Measurements from ENCODE around the gene ACCS.

ACCS gene

DNA sequence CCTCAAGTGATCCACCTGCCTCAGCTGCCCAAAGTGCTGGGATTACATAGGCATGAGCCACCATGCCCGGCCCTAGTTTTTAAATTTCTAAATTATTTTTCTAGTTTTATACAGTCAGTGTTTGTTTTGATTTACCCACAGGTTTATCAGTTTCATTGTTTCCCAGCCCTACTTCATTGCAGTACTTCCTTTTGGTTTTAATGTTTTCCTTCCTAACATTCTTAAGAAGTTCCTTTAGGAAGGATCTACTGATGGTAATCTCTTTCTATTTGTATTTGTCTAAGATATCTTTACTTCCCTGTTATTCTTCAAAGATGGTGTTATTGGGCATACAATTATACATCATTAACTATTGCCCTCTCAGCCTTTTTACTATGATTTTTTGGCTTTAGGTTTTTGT lies 24.5 kb downstream of the ACCS start:
- DNase-seq (ENCODE audit: low read depth), result no peak

DNA sequence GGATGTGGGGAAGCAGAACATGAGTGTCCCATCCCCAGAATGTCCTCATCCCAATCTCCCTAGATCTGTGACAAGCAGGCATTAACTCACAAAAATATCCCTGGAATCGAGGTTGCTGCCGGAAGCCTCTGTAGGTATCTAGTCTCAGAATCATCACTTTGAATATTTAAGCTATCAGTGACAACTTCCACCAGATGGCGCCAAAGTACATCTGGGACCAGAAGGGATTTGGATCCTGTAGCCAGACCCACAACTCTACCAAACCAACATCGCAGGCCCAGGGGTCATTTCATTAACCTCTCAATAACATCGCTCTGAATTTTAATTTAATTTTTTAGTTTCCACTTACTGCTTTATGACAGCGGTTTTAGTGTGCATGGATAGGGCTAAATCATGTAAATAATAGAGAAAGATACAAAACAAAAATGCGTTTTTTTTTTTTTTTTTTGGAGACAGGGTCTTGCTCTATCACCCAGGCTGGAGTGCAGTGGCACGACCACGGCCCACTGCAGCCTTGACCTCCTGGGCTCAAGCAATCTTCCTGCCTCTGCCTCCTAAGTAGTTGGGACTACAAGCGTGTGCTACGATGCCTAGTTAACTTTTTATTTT lies 28.3 kb downstream of the ACCS start:
- DNase-seq (ENCODE audit: low read depth), result peak; percentile 71

- peak; percentile 80 for DNase-seq (ENCODE audit: low read depth)
Observed at GRCh38 chr11:44095506-44096359, 29.7 kb downstream of the ACCS start, which contains the start of gene EXT2. Gene EXT2, plus strand, starts transcription at chr11:44095678. Its CDS starts 12,035 bp downstream, at chr11:44107713.

GRCh38 chr11:44096360-44097185 lies 30.5 kb downstream of the ACCS start:
- no peak for DNase-seq (ENCODE audit: low read depth)

GRCh38 chr11:44097821-44098220 lies 31.8 kb downstream of the ACCS start:
- no peak for DNase-seq (ENCODE audit: low read depth)

DNA sequence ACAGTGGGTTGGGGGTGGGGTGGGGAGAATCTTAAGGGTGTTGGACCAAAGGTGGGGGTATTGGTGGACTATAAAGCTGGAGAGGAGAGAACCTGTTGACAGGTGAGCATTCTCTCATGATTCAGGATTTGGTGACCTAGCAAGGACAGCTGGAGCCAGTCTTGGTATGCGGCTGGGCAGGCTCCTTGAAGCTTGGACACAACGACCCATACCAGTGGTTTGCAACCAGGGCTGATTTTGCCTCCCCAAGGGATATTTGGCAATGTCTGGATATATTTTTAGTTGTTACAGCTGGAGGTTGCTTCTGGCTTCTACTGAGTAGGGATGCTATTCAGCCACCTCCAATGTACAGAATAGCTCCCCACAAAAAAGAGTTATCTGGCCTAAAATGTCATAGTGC lies 35.0 kb downstream of the ACCS start:
- no peak for DNase-seq (ENCODE audit: low read depth)

GRCh38 chr11:44104481-44105294 lies 38.6 kb downstream of the ACCS start:
- DNase-seq (ENCODE audit: low read depth), result no peak

DNA sequence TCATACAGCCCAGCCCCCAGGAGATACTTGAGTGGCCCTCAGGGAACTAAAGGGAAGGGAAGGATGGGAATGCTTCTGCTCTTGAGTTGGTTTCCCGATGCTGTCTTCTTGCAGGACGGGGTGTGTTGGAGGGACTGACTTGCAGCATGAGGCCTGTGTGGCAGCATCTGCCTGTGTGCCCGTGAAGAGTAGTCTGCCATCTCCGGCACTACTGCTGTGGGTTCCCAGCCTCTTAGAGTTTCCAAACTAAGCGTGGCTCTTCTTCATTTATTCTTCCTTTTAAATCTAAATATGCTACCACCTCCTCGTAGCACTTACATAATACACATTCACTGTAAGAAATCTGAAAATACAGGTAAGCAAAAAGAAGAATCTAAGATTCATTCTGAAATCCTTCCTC lies 42.2 kb downstream of the ACCS start:
- no peak for DNase-seq (ENCODE audit: low read depth)

DNA sequence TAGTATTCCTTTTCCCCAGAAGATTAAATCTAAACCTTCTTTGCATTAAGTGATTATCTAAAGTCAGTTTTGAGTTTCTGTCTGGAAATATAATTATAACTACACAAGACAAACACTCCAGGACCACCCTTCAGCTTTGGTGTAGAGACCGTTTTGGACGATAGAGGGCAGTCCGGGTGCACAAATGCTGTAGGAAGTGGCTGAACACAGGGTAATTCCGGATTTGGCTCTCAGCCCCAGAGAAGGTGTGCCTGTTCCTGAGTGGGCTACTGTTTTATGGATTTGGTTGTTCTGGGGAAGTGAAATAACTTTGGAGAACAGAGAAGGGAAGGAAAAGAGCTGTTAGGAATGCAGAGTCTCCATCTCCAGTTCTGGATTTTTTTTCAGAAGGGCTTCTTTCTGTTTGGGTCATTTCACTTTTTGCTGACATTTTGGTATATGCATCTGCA lies 44.2 kb downstream of the ACCS start:
- peak; percentile 13 for DNase-seq (ENCODE audit: low read depth)

- no peak for DNase-seq (ENCODE audit: low read depth)
Observed at GRCh38 chr11:44112091-44112821, 46.2 kb downstream of the ACCS start.

- no peak for DNase-seq (ENCODE audit: low read depth)
Observed at GRCh38 chr11:44113018-44113417, 46.9 kb downstream of the ACCS start.

- DNase-seq (ENCODE audit: low read depth), result no peak
Observed at GRCh38 chr11:44113572-44113971, 47.5 kb downstream of the ACCS start.

DNA sequence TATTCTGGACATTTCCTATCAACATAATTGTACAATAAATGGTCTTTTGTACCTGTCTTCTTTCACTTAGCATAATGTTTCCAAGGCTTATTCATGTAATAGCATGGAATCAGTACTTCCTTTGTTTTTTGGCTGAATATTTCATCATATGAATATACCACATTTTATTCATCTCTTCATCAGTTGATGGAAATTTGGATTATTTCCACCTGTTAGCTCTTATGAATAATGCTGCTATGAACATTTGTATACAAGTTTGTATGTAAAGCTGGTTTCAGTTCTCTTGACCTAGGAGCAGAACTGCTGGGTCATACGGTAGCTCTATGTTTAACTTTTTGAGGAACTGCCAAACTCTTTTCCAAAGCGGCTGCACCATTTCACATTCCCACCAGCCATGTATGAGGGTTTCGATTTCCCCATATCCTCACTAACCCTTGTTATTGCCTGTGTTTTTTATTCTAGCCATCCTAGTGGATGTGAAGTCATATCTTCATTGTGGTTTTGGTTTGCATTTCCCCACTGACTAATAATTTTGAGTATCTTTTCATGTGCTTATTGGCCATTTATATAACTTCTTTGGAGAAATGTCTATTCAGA lies 50.3 kb downstream of the ACCS start:
- DNase-seq (ENCODE audit: low read depth), result no peak

DNA sequence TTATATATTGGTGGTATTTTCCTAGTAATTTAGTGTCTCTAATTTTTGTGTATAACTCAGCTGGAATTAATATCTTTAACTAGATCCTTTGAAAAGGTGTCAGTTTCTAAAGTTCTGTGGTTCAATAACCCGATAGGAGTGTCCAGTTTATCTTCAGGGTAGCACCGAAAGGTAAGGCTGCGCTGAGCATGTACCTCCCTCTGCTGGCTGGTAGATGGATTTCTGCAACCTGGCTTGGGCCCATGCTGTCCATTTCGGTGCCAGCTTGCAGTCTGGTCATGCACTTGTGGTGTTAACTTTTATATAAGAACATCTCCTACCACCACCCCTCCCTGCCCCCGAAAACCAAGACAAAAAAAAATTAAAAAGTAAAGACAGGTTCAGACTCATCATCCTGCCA lies 54.1 kb downstream of the ACCS start:
- no peak for DNase-seq (ENCODE audit: low read depth)

DNA sequence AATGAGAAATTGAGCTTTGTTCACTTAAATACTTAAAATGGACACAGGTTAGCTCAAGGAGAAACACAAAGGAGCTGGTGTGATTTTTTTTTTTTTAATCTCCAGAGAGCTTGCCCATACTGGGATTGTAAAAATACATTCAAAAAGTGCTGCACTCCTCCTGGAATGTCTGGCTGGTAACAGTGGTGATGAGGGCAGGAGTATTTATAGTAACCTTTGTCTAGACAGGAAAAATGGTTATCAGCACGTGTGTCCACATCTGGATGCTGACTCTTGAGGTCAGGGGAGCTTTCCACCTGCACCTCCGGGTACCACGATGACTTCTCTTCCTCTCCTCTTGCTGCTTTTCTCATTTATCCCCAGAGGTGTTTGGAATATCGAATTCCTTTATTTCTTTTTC lies 59.5 kb downstream of the ACCS start:
- no peak for DNase-seq (ENCODE audit: low read depth)

DNA sequence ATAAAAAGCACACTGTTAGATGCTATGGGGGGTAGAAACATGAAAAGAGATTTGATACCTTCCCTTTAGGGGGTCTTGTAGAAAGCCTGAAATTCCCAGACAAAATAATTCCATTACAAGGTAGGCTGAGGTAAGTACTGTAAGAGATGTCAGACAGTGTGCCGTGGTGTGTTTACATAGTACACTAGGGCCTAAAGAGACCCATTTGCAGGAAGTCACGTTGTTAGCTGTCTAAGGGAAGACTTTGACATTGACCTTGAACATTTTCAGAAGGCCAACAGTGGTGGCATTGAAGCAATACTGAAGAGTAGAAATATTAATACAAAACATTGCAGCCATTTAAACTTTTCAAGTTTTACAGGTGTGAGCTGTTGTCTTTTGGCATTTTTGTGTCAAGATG lies 60.2 kb downstream of the ACCS start:
- no peak for DNase-seq (ENCODE audit: low read depth)

DNA sequence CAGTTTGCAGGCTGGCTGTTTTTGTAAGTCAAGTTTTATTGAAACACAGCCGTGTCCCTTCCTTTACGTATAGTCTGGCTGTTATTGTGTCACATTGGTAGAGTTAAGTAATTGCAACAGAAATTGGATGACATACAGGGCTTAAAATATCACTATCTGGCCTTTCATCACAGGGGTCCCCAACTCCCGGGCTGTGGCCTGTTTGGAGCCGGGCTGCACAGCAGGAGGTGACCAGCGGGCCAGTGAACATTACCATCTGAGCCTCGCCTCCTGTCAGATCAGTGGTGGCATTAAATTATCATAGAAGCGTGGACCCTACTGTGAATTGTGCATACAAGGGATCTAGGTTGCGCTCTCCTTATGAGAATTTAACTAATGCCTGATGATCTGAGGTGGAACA lies 61.1 kb downstream of the ACCS start:
- DNase-seq (ENCODE audit: low read depth), result no peak

GRCh38 chr11:44128729-44129128 lies 62.7 kb downstream of the ACCS start:
- DNase-seq (ENCODE audit: low read depth), result no peak

DNA sequence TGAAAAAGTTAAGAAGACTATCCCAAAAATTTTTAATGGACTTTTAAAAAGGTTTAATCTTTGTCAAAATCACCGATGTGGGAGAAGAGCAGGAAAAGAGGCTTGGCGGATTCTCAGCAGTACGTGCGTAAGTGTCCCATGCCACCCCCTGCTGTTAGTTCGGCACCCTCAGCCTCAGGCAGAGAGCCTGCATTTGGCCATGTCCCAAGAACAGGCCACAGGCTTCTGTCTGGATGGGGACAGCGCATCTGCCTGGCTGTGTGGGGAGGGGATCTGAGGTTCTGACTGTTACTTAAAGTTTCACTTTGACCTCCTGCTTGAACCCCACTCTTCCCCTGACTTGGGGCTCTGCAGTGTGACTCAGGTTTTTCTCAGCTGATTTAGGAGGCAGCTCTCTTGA lies 64.7 kb downstream of the ACCS start:
- no peak for DNase-seq (ENCODE audit: low read depth)

DNA sequence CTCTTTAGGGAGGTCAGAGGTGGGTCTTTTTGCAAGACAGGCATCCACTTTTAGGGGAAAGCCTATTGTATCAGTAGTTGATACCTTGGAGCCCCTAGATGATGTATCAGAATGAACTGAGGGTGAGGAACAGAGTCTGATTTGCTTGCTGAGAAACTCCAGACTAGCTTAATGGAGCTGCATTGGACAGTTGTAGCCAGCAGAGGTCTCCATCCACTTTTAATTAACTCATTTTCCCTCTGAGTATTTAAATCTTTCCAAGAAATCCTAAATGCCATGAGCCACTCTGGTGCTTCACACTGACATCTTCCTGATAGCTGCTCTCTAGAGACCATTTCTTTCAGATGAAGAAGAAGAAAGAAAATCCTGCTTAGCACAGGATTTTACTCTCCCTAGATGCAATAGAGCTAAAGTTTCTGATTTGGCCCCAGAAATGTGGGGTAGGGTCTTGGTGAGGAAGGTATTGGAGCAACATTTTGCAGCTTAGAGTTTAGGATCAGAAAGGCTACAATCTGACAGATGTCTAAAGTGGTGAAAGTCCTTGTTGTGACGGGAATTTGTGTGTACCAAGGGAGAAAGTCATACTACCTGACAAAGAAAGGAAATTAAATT lies 67.4 kb downstream of the ACCS start:
- no peak for DNase-seq (ENCODE audit: low read depth)

All from stimulated activated CD4-positive, alpha-beta T cell treated with anti-CD3 and anti-CD28 coated beads, Interleukin-2, amount 100 ng/mL, for 4 hours (primary cell).